DND-41 (cell line): ENCODE results near the gene NTM.

Experiments used
- ATAC-seq: fragments of 200-7000 bp; cut with Tn5 transposase; 3 replicates; pipeline ENCODE4 v1.9.1; 2021; ENCODE audit warnings: low read depth; ENCODE audit not compliant: insufficient read depth
- DNase-seq: peaks from one replicate; pipeline ENCODE4 v3.0.0-alpha.2; 2020
- H2AFZ ChIP-seq: 2 replicates; pipeline ENCODE4 v1.6.0; 2012; ENCODE audit warnings: low read depth, low read length
- H3K27ac ChIP-seq: 2 replicates; pipeline ENCODE4 v1.5.1; 2012; ENCODE audit warnings: low read length, inconsistent platforms
- H3K27me3 ChIP-seq: fragments of 200-600 bp; sonication (generic); 2 replicates; pipeline ENCODE4 v1.6.0; 2012; ENCODE audit warnings: low read length, mild to moderate bottlenecking, inconsistent platforms; ENCODE audit not compliant: insufficient read depth, poor library complexity
- H3K36me3 ChIP-seq: 2 replicates; pipeline ENCODE4 v1.5.1; 2012; ENCODE audit warnings: low read length, inconsistent platforms; ENCODE audit not compliant: insufficient read depth
- H3K4me1 ChIP-seq: 2 replicates; pipeline ENCODE4 v1.5.1; 2012; ENCODE audit warnings: mild to moderate bottlenecking, low read length; ENCODE audit not compliant: insufficient read depth
- H3K4me2 ChIP-seq: 2 replicates; pipeline ENCODE4 v1.6.0; 2012; ENCODE audit warnings: mild to moderate bottlenecking, moderate library complexity, low read length, inconsistent platforms; ENCODE audit not compliant: insufficient read depth
- H3K4me3 ChIP-seq, 2 experiments: fragments of 200-600 bp in 1 of 2; shearing (Covaris generic) in 1 of 2; 2 replicates each; pipeline ENCODE4 v1.5.1; 2012 to 2016; ENCODE audit warnings: inconsistent platforms in 2 of 2, low read length in 2 of 2, mild to moderate bottlenecking in 2 of 2, low read depth in 1 of 2, moderate library complexity in 1 of 2
- H3K79me2 ChIP-seq: 2 replicates; pipeline ENCODE4 v1.6.0; 2012; ENCODE audit warnings: low read length, inconsistent platforms; ENCODE audit not compliant: insufficient read depth
- H3K9ac ChIP-seq: 2 replicates; pipeline ENCODE4 v1.6.0; 2012; ENCODE audit warnings: low read depth, mild to moderate bottlenecking, inconsistent platforms, low read length, moderate library complexity
- H3K9me3 ChIP-seq: 2 replicates; pipeline ENCODE4 v1.5.1; 2012; ENCODE audit warnings: low read length, moderate library complexity, mild to moderate bottlenecking, inconsistent platforms; ENCODE audit not compliant: insufficient read depth, severe bottlenecking
- H4K20me1 ChIP-seq: 2 replicates; pipeline ENCODE4 v1.6.0; 2012; ENCODE audit warnings: low read length; ENCODE audit not compliant: insufficient read depth
- CTCF ChIP-seq: IDR thresholded peaks from 2 replicates; pipeline ENCODE4 v1.5.1; 2012; ENCODE audit warnings: borderline replicate concordance, low read length, moderate library complexity, mild to moderate bottlenecking; ENCODE audit not compliant: poor library complexity, severe bottlenecking; ENCODE audit errors: extremely low read depth
- EZH2 ChIP-seq: IDR thresholded peaks from 3 replicates; pipeline ENCODE4 v1.6.1; 2012; ENCODE audit warnings: borderline replicate concordance, low read depth, mild to moderate bottlenecking, moderate library complexity, low read length, inconsistent platforms; ENCODE audit not compliant: severe bottlenecking

The NTM gene

GRCh38 chr11:131866535-131867400 lies 496.4 kb downstream of the NTM start:
- no peak for ATAC-seq

DNA sequence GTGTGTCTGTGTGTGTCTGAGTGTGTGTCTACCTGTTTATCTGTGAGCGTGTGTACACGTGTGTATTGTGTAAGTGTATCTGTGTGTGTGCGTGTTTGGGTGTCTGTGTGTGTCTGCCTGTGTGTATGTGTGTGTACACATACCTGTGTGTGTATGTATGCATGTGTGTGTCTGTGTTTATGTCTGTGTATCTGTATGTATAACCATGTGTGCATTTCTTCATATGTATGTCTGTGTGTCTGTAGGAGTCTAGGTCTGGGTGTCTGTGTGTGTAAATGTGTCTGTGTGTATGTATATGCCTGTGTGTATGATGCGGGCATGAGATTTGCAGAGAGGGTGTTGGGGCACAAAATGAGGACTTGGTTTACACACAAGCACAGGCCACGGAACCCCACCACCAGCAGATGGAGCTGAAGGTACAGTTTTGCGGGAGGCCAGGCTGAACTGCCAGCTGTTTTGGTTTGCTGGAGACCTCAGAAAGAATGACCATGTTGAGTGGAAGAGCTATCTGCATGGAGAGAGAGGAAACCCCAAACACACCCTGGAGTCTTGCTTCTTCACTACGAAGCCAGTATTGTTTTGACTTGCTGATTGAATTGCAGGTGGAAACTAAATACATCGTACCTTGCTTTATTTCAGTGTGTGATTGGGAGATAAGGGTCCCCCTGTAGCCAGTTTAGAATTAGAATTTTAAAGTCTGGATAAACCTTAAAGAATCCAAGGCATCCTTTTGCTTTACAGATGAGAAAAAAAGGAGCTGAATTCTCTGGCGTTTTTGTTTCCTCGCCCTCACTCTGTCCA lies 497.2 kb downstream of the NTM start:
- Histone ChIP-seq H3K27me3 (peaks cover 14% of the 10 kb centered on the region), H3K4me3 (no peak overlapping the region), H3K4me2 (no peak overlapping the region), H3K36me3 (no peaks in the 10 kb centered on the region), H3K4me1 (no peaks in the 10 kb centered on the region), H2AFZ (no peak overlapping the region), H3K9me3 (no peaks in the 10 kb centered on the region), H3K79me2 (no peaks in the 10 kb centered on the region), H3K27ac (no peak overlapping the region), H3K9ac (no peak overlapping the region), H4K20me1 (no peaks in the 10 kb centered on the region)
- ATAC-seq (peak; percentile 45; the same call in 1 of the 3 replicates), DNase-seq (peak; percentile 25)
- no peak for TF ChIP-seq EZH2
- TF ChIP-seq CTCF, result peak; percentile 67

More at GRCh38 chr11:131866535-131867400, 496.4 kb downstream of the NTM start:
- Histone ChIP-seq H3K4me2 (no peak overlapping the region), H3K9me3 (no peaks in the 10 kb centered on the region), H3K4me1 (no peaks in the 10 kb centered on the region), H3K36me3 (no peaks in the 10 kb centered on the region), H3K27ac (no peak overlapping the region), H2AFZ (no peak overlapping the region), H3K9ac (no peak overlapping the region), H3K79me2 (no peaks in the 10 kb centered on the region), H3K27me3 (peaks cover 19% of the 10 kb centered on the region), H4K20me1 (no peaks in the 10 kb centered on the region), H3K4me3 (no peak overlapping the region)
- no peak for DNase-seq
- no peak for TF ChIP-seq EZH2
- TF ChIP-seq CTCF, result no peak

DNA sequence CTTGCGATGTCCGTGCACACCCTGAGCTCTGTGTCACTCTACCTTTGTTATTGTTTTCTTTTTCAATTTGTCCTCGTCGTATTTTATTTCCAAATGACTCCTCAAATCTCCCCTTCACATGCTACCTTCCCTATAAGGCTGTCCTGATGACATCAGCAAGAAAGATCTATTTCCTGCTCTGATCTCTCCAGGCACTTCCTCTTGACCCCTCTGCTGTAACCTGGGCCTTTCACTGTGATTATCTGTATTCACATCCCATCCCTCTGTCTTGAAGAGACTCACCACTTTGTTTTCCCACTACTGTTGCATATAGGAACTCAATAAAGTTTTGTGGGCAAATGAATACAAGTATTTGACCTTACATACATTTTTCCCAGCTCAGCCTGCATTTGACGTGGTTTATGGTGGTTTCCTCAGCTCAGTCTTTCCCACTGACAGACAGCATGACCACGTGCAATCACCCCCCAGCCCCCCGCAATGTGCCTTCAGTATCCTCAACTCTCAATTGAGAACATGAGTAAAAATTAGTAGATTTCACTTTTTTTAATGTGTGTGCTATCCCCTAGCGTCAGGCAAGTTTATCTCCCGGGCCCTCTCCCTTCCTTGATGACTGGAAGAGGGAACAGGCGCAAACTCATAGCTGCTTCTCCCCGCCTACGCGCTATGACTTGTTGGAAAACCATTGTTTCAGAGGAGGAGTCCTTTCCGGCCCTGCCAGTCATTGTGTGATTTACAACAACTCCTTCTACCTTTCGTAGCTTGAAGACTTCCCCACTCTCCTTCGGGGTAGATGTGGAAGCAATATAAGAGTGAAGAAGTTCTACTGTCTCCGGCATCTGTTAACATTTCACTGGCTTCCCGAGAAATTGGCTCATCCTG lies 498.5 kb downstream of the NTM start:
- Histone ChIP-seq H3K27ac (no peak overlapping the region), H4K20me1 (no peaks in the 10 kb centered on the region), H3K4me3 (no peak overlapping the region), H3K9ac (no peak overlapping the region), H3K9me3 (no peaks in the 10 kb centered on the region), H3K4me1 (no peaks in the 10 kb centered on the region), H3K4me2 (no peak overlapping the region), H3K27me3 (peaks cover 6% of the 10 kb centered on the region), H3K79me2 (no peaks in the 10 kb centered on the region), H2AFZ (no peak overlapping the region), H3K36me3 (no peaks in the 10 kb centered on the region)
- no peak for ATAC-seq
- no peak for DNase-seq
- TF ChIP-seq CTCF (no peak), EZH2 (no peak)
